ENCODE measurements around the gene UBE2E1.

UBE2E1 gene

DNA sequence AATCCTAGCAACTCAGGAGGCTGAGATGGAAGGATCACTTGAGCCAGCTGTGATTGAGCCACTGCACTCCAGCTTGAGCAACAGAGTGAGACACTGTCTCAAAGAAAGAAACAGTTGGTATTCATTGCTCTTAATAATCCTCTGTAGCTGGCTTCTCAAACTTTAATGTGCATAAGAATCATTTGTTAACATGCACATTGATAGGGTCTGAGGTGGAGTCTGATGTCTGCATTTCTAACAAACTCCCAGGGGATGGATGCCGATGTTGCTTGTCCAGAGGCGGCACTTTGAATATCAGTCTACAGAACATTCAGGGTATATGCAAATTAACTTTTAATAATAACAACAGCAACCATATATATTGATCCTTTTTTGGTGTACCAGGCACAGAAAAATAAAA is 71.2 kb downstream of the UBE2E1 start:
- H3K79me2 ChIP-seq (ENCODE audit: insufficient read depth, low read length) = peaks cover 92% of the 10 kb centered on the region

DNA sequence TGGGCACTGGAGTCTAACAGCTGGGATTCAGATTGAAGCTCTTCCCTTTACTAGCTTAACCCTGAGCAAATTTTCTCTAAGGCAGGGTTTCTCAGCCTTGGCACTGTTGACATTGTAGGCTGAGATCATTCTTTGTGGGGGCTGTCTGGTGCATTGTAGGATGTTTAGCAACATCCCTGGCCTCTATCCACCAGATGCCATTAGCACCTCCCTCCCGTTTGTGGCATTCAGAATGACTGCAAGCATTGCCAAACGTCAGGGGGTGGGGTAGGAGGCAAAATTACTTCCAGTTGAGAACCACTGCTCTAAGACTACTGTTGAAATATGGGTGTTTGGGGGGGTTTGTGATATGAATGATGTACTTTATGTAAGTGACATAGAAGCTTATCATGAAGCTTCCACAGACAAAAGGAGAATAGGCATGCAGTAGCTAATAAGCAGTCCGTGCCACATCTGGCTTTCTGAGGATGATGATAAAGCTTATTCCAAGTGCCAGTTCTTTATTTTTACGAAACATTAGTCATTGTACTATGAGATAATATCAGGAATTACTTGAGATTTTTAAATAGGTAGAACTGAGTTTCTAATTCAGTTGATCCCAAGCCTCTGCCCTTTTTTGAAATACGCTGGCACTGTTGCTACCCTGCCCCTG is 71.7 kb downstream of the UBE2E1 start:
- H3K79me2 ChIP-seq (ENCODE audit: insufficient read depth, low read length) = peaks cover 93% of the 10 kb centered on the region
- TF ChIP-seq, protein P1, sequence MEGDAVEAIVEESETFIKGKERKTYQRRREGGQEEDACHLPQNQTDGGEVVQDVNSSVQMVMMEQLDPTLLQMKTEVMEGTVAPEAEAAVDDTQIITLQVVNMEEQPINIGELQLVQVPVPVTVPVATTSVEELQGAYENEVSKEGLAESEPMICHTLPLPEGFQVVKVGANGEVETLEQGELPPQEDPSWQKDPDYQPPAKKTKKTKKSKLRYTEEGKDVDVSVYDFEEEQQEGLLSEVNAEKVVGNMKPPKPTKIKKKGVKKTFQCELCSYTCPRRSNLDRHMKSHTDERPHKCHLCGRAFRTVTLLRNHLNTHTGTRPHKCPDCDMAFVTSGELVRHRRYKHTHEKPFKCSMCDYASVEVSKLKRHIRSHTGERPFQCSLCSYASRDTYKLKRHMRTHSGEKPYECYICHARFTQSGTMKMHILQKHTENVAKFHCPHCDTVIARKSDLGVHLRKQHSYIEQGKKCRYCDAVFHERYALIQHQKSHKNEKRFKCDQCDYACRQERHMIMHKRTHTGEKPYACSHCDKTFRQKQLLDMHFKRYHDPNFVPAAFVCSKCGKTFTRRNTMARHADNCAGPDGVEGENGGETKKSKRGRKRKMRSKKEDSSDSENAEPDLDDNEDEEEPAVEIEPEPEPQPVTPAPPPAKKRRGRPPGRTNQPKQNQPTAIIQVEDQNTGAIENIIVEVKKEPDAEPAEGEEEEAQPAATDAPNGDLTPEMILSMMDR (conservative IDR thresholded peaks at IDR 0.05; ENCODE audit: low read length) = no peak
- no peak for TF ChIP-seq EZH2phosphoT487 (IDR thresholded peaks at IDR 0.05; ENCODE audit: borderline replicate concordance)
- no peaks in the 10 kb centered on the region for H3K27me3 ChIP-seq (ENCODE audit: insufficient read depth, low read length, poor library complexity, severe bottlenecking)
- H3K9me3 ChIP-seq (ENCODE audit: insufficient read depth, low read depth, low read length) = no peaks in the 10 kb centered on the region
- no peak overlapping the region for H3K9ac ChIP-seq (ENCODE audit: low read depth, low read length, poor library complexity, severe bottlenecking)
- no peak overlapping the region for H3K4me2 ChIP-seq (ENCODE audit: low read depth, low read length, poor library complexity, severe bottlenecking)
- no peak overlapping the region for H3K4me3 ChIP-seq (ENCODE audit: low read length, poor library complexity, severe bottlenecking)
- H2AFZ ChIP-seq (ENCODE audit: low read length) = no peak overlapping the region
- peaks cover 82% of the 10 kb centered on the region for H4K20me1 ChIP-seq (ENCODE audit: insufficient read depth, low read length, poor library complexity, severe bottlenecking)
- H3K4me1 ChIP-seq (ENCODE audit: insufficient read depth, low read length, poor library complexity, severe bottlenecking) = peaks cover 13% of the 10 kb centered on the region
- H3F3A ChIP-seq (ENCODE audit: low read depth) = no peaks in the 10 kb centered on the region
- peaks cover 15% of the 10 kb centered on the region; the same call in 1 of the 2 replicates for H3K36me3 ChIP-seq (ENCODE audit: insufficient read depth, low read length)
- H3K9me2 ChIP-seq (replicated peaks; ENCODE audit: low read depth, low read length) = no peaks in the 10 kb centered on the region

More for the DNA sequence above, 71.2 kb downstream of the UBE2E1 start:
- H3K9me2 ChIP-seq (replicated peaks; ENCODE audit: low read depth, low read length) = no peaks in the 10 kb centered on the region
- no peak overlapping the region for H2AFZ ChIP-seq (ENCODE audit: low read length)
- H3K4me2 ChIP-seq (ENCODE audit: low read depth, low read length, poor library complexity, severe bottlenecking) = no peak overlapping the region
- TF ChIP-seq, protein P1 (conservative IDR thresholded peaks at IDR 0.05; ENCODE audit: low read length) = no peak
- no peak for TF ChIP-seq EZH2phosphoT487 (IDR thresholded peaks at IDR 0.05; ENCODE audit: borderline replicate concordance)
- peaks cover 76% of the 10 kb centered on the region for H4K20me1 ChIP-seq (ENCODE audit: insufficient read depth, low read length, poor library complexity, severe bottlenecking)
- no peak overlapping the region for H3K9ac ChIP-seq (ENCODE audit: low read depth, low read length, poor library complexity, severe bottlenecking)
- peaks cover 13% of the 10 kb centered on the region for H3K4me1 ChIP-seq (ENCODE audit: insufficient read depth, low read length, poor library complexity, severe bottlenecking)
- no peaks in the 10 kb centered on the region for H3K9me3 ChIP-seq (ENCODE audit: insufficient read depth, low read depth, low read length)
- H3K27me3 ChIP-seq (ENCODE audit: insufficient read depth, low read length, poor library complexity, severe bottlenecking) = no peaks in the 10 kb centered on the region
- peaks cover 10% of the 10 kb centered on the region; the same call in 1 of the 2 replicates for H3K36me3 ChIP-seq (ENCODE audit: insufficient read depth, low read length)
- no peak overlapping the region for H3K4me3 ChIP-seq (ENCODE audit: low read length, poor library complexity, severe bottlenecking)
- no peaks in the 10 kb centered on the region for H3F3A ChIP-seq (ENCODE audit: low read depth)

DNA sequence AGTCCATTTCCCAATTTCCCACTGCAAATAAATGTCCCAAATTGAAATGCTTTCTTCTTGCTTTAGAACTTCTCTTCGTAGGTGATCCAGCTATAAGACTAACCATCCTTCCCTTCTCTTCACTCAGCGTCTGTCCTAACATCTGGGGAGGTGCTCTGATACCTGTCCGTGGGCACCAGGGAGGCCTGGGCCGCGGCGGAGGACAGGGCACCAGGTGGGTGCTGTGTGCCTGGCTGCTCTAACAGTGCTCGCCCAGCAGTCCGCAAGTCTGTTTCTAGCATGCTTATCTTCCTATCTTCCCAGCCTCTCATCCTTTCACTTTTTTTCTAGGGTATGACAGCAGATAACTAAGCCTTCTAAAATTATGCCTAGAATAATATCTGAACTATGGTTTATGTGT is 73.7 kb downstream of the UBE2E1 start:
- peaks cover 26% of the 10 kb centered on the region; the same call in 1 of the 2 replicates for H3K36me3 ChIP-seq (ENCODE audit: insufficient read depth, low read length)
- peaks cover 13% of the 10 kb centered on the region for H3K4me1 ChIP-seq (ENCODE audit: insufficient read depth, low read length, poor library complexity, severe bottlenecking)
- H3K4me2 ChIP-seq (ENCODE audit: low read depth, low read length, poor library complexity, severe bottlenecking) = no peak overlapping the region
- H2AFZ ChIP-seq (ENCODE audit: low read length) = no peak overlapping the region
- H3K4me3 ChIP-seq (ENCODE audit: low read length, poor library complexity, severe bottlenecking) = no peak overlapping the region
- peaks cover 96% of the 10 kb centered on the region for H3K79me2 ChIP-seq (ENCODE audit: insufficient read depth, low read length)
- TF ChIP-seq EZH2phosphoT487 (IDR thresholded peaks at IDR 0.05; ENCODE audit: borderline replicate concordance) = no peak
- TF ChIP-seq, protein P1 (conservative IDR thresholded peaks at IDR 0.05; ENCODE audit: low read length) = no peak
- no peaks in the 10 kb centered on the region for H3K9me2 ChIP-seq (replicated peaks; ENCODE audit: low read depth, low read length)
- H3K27me3 ChIP-seq (ENCODE audit: insufficient read depth, low read length, poor library complexity, severe bottlenecking) = no peaks in the 10 kb centered on the region
- peaks cover 82% of the 10 kb centered on the region for H4K20me1 ChIP-seq (ENCODE audit: insufficient read depth, low read length, poor library complexity, severe bottlenecking)
- no peak overlapping the region for H3K9ac ChIP-seq (ENCODE audit: low read depth, low read length, poor library complexity, severe bottlenecking)
- H3F3A ChIP-seq (ENCODE audit: low read depth) = no peaks in the 10 kb centered on the region
- no peaks in the 10 kb centered on the region for H3K9me3 ChIP-seq (ENCODE audit: insufficient read depth, low read depth, low read length)
